Brain microvascular endothelial cell (primary cell): ENCODE results near the gene RFC4.

ENCODE experiments used
- DNase-seq: peaks from one replicate; pipeline ENCODE4 v3.0.0-alpha.2; 2020
- H3K27ac ChIP-seq: fragments of 250-450 bp; sonication (Bioruptor Pico); 2 replicates; pipeline ENCODE4 v1.5.1; 2020; ENCODE audit warnings: mild to moderate bottlenecking, moderate library complexity
- H3K27me3 ChIP-seq: fragments of 250-450 bp; sonication (Bioruptor Pico); replicated peaks from 2 replicates; pipeline ENCODE4 v1.5.1; 2020; ENCODE audit warnings: mild to moderate bottlenecking
- H3K36me3 ChIP-seq: fragments of 250-450 bp; sonication (Bioruptor Pico); replicated peaks from 2 replicates; pipeline ENCODE4 v1.5.1; 2020; ENCODE audit warnings: mild to moderate bottlenecking
- H3K4me3 ChIP-seq: 2 replicates; pipeline ENCODE4 v1.5.1; 2011; ENCODE audit warnings: low read depth, mild to moderate bottlenecking, control low read depth, low read length, moderate library complexity
- CTCF ChIP-seq: IDR thresholded peaks from 2 replicates; pipeline ENCODE4 v1.5.1; 2011; ENCODE audit warnings: low read depth, mild to moderate bottlenecking, moderate library complexity, low read length, control low read depth, inconsistent platforms; ENCODE audit errors: missing control alignments
- in situ Hi-C: cut with HindIII; loops from 2 replicates; pipeline ENCODE4 v1.10.0; 2017; ENCODE audit warnings: low sequenced_read_pairs, low pct_ligation_motif_present

The RFC4 gene

GRCh38 chr3:186839874-186840641 lies 33.8 kb upstream of the RFC4 start:
- in situ Hi-C loops: no loop called here
- no peak for TF ChIP-seq CTCF
- no peak overlapping the region for H3K27ac ChIP-seq
- H3K36me3 ChIP-seq: no peaks in the 10 kb centered on the region
- no peak overlapping the region for H3K4me3 ChIP-seq
- no peak for DNase-seq
- no peaks in the 10 kb centered on the region for H3K27me3 ChIP-seq

- Histone ChIP-seq H3K4me3 (no peak overlapping the region), H3K27me3 (peaks cover 17% of the 10 kb centered on the region), H3K36me3 (no peaks in the 10 kb centered on the region), H3K27ac (no peak overlapping the region)
- DNase-seq: no peak
- TF ChIP-seq CTCF: no peak
- in situ Hi-C loops: no loop called here
These were observed 26.0 kb upstream of the RFC4 start for GRCh38 chr3:186832276-186832675.

GRCh38 chr3:186831798-186832197 lies 25.5 kb upstream of the RFC4 start:
- DNase-seq: no peak
- Histone ChIP-seq H3K27me3 (peaks cover 17% of the 10 kb centered on the region), H3K4me3 (no peak overlapping the region), H3K36me3 (no peaks in the 10 kb centered on the region), H3K27ac (no peak overlapping the region)
- in situ Hi-C loops: no loop called here
- no peak for TF ChIP-seq CTCF

- no peak for TF ChIP-seq CTCF
- DNase-seq: no peak
- in situ Hi-C loops: no loop called here
- no peak overlapping the region for H3K27ac ChIP-seq
- no peak overlapping the region for H3K4me3 ChIP-seq
- no peaks in the 10 kb centered on the region for H3K36me3 ChIP-seq
- H3K27me3 ChIP-seq: peaks cover 17% of the 10 kb centered on the region
These were observed 22.1 kb upstream of the RFC4 start for GRCh38 chr3:186828340-186828739.

GRCh38 chr3:186826976-186827857 lies 20.9 kb upstream of the RFC4 start:
- no peak for TF ChIP-seq CTCF
- no peaks in the 10 kb centered on the region for H3K36me3 ChIP-seq
- H3K27me3 ChIP-seq: peaks cover 17% of the 10 kb centered on the region
- peak overlapping the region; percentile 59 for H3K4me3 ChIP-seq
- no peak overlapping the region for H3K27ac ChIP-seq
- in situ Hi-C loops: no loop called here
- DNase-seq: peak; percentile 40
